ENCODE measurements around the gene KLHL40. TPM values are rescaled to one million over a fixed set of nuclear protein-coding genes. Genes with fewer than 3 reads are reported as not detected.
"Not testable (repeated sequence)": the region's sequence is repeated elsewhere in the genome, so short reads cannot be mapped to it uniquely, and the experiment has no call there.

The KLHL40 gene
- total RNA-seq, 1 donor from 2014 or later = not detected

GRCh38 chr3:42719002-42719401 is 33.7 kb downstream of the KLHL40 start:
- no peaks in the 10 kb centered on the region for H3K4me1 Mint-ChIP-seq (ENCODE audit: unreplicated experiment)
- no peaks in the 10 kb centered on the region for H3K9me3 Mint-ChIP-seq (ENCODE audit: unreplicated experiment)
- no peak overlapping the region for H3K4me3 Mint-ChIP-seq (ENCODE audit: unreplicated experiment)
- DNase-seq (ENCODE audit: extremely low spot score, unreplicated experiment) = peak; percentile 54
- peaks cover 54% of the 10 kb centered on the region for H3K27me3 Mint-ChIP-seq (ENCODE audit: unreplicated experiment)
- no peak overlapping the region for H3K27ac Mint-ChIP-seq (ENCODE audit: unreplicated experiment)
- TF ChIP-seq, protein P1, sequence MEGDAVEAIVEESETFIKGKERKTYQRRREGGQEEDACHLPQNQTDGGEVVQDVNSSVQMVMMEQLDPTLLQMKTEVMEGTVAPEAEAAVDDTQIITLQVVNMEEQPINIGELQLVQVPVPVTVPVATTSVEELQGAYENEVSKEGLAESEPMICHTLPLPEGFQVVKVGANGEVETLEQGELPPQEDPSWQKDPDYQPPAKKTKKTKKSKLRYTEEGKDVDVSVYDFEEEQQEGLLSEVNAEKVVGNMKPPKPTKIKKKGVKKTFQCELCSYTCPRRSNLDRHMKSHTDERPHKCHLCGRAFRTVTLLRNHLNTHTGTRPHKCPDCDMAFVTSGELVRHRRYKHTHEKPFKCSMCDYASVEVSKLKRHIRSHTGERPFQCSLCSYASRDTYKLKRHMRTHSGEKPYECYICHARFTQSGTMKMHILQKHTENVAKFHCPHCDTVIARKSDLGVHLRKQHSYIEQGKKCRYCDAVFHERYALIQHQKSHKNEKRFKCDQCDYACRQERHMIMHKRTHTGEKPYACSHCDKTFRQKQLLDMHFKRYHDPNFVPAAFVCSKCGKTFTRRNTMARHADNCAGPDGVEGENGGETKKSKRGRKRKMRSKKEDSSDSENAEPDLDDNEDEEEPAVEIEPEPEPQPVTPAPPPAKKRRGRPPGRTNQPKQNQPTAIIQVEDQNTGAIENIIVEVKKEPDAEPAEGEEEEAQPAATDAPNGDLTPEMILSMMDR (IDR thresholded peaks at IDR 0.05) = no peak
- no peaks in the 10 kb centered on the region for H3K36me3 Mint-ChIP-seq (ENCODE audit: unreplicated experiment)

DNA sequence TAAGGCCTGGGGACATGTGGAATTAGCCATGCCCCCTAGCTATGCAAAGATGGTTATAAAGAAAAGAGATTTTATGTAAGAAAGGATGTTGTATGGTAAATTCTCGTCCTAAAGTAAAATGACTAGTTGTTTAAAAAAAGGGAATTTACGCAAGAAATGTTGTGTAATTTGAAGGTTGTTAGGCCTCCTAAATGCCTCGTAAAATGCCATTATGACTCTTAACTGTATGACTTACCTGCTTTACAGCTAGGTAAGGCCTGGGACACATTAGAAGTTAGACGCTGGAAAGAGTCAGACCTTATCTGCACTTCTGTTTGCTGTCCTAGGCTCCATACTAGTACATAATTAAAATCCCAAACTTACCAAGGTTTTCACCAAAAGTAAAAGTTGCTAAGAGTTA is 34.8 kb downstream of the KLHL40 start:
- no peaks in the 10 kb centered on the region for H3K4me1 Mint-ChIP-seq (ENCODE audit: unreplicated experiment)
- TF ChIP-seq, protein P1 (IDR thresholded peaks at IDR 0.05) = no peak
- H3K4me3 Mint-ChIP-seq (ENCODE audit: unreplicated experiment) = no peak overlapping the region
- H3K27ac Mint-ChIP-seq (ENCODE audit: unreplicated experiment) = no peak overlapping the region
- H3K36me3 Mint-ChIP-seq (ENCODE audit: unreplicated experiment) = no peaks in the 10 kb centered on the region
- H3K27me3 Mint-ChIP-seq (ENCODE audit: unreplicated experiment) = peaks cover 55% of the 10 kb centered on the region
- no peak for DNase-seq (ENCODE audit: extremely low spot score, unreplicated experiment)
- no peaks in the 10 kb centered on the region for H3K9me3 Mint-ChIP-seq (ENCODE audit: unreplicated experiment)

DNA sequence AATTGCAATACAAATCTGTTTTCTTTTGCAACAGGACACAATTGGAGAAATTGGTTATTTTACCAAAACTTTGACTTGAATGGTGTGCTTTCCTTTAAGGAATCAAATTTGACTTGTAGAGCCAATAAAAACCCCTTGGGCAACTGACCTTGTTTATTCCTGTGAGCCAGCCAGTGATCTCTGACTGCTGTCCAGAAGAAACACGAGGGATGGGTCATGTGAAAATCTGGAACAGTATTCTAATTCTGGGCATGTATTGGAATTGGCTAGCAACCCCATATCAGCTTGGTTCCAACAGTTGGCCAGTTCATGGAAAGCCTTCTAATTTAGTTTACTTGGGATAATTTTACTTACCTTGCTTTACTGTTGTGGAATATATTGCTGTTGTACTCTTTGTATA is 36.4 kb downstream of the KLHL40 start:
- TF ChIP-seq, protein P1 (IDR thresholded peaks at IDR 0.05) = no peak
- no peaks in the 10 kb centered on the region for H3K9me3 Mint-ChIP-seq (ENCODE audit: unreplicated experiment)
- DNase-seq (ENCODE audit: extremely low spot score, unreplicated experiment) = no peak
- H3K4me1 Mint-ChIP-seq (ENCODE audit: unreplicated experiment) = no peaks in the 10 kb centered on the region
- H3K27me3 Mint-ChIP-seq (ENCODE audit: unreplicated experiment) = peaks cover 62% of the 10 kb centered on the region
- no peak overlapping the region for H3K4me3 Mint-ChIP-seq (ENCODE audit: unreplicated experiment)
- H3K36me3 Mint-ChIP-seq (ENCODE audit: unreplicated experiment) = no peaks in the 10 kb centered on the region
- no peak overlapping the region for H3K27ac Mint-ChIP-seq (ENCODE audit: unreplicated experiment)

DNA sequence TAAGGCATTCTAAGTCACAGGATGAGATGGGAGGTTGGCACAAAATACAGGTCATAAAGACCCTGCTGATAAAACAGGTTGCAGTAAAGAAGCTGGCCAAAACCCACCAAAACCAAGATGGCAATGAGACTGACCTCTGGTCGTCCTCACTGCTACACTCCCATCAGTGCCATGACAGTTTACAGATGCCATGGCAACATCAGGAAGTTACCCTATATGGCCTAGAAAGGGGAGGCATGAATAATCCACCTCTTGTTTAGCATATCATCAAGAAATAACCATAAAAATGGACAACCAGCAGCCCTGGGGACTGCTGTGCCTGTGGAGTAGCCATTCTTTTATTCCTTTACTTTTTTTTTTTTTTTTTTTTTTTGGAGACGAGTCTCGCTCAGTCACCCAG is 37.1 kb downstream of the KLHL40 start:
- not testable (repeated sequence) for H3K4me1 Mint-ChIP-seq (ENCODE audit: unreplicated experiment); DNase-seq (ENCODE audit: extremely low spot score, unreplicated experiment); H3K9me3 Mint-ChIP-seq (ENCODE audit: unreplicated experiment); H3K36me3 Mint-ChIP-seq (ENCODE audit: unreplicated experiment); H3K4me3 Mint-ChIP-seq (ENCODE audit: unreplicated experiment); H3K27ac Mint-ChIP-seq (ENCODE audit: unreplicated experiment)
- peaks cover 62% of the 10 kb centered on the region for H3K27me3 Mint-ChIP-seq (ENCODE audit: unreplicated experiment)

DNA sequence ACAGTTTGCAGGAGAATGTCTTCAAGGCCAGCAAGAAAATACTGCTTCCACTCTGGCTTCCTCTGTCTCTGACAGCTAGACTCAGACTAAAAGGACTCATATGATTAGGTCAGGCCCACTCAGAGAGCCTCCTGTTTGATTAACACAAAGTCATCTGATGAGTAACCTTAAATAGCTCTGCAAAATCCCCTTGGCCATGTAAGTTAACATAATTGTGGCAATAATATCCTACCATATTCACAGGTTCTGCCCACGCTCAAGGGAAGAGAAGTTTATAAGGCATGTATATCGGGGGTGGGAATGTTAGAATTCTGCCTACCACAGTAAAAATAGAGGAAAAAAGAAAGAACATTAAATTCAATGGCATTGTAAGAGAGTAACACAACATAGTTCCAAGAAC is 37.9 kb downstream of the KLHL40 start:
- H3K4me1 Mint-ChIP-seq (ENCODE audit: unreplicated experiment) = no peaks in the 10 kb centered on the region
- no peak overlapping the region for H3K4me3 Mint-ChIP-seq (ENCODE audit: unreplicated experiment)
- TF ChIP-seq, protein P1 (IDR thresholded peaks at IDR 0.05) = no peak
- H3K36me3 Mint-ChIP-seq (ENCODE audit: unreplicated experiment) = no peaks in the 10 kb centered on the region
- no peak for DNase-seq (ENCODE audit: extremely low spot score, unreplicated experiment)
- H3K9me3 Mint-ChIP-seq (ENCODE audit: unreplicated experiment) = no peaks in the 10 kb centered on the region
- no peak overlapping the region for H3K27ac Mint-ChIP-seq (ENCODE audit: unreplicated experiment)
- H3K27me3 Mint-ChIP-seq (ENCODE audit: unreplicated experiment) = peaks cover 60% of the 10 kb centered on the region

- H3K27me3 Mint-ChIP-seq (ENCODE audit: unreplicated experiment) = peaks cover 53% of the 10 kb centered on the region
- no peaks in the 10 kb centered on the region for H3K9me3 Mint-ChIP-seq (ENCODE audit: unreplicated experiment)
- H3K27ac Mint-ChIP-seq (ENCODE audit: unreplicated experiment) = no peak overlapping the region
- H3K4me3 Mint-ChIP-seq (ENCODE audit: unreplicated experiment) = no peak overlapping the region
- DNase-seq (ENCODE audit: extremely low spot score, unreplicated experiment) = peak; percentile 6
- no peaks in the 10 kb centered on the region for H3K4me1 Mint-ChIP-seq (ENCODE audit: unreplicated experiment)
- TF ChIP-seq, protein P1 (IDR thresholded peaks at IDR 0.05) = no peak
- H3K36me3 Mint-ChIP-seq (ENCODE audit: unreplicated experiment) = no peaks in the 10 kb centered on the region
Measured at GRCh38 chr3:42725454-42725853, 40.1 kb downstream of the KLHL40 start.
